Activated CD8-positive, alpha-beta memory T cell treated with anti-CD3 and anti-CD28 coated beads, Interleukin-2, amount 50 U/mL, for 24 hours (primary cell): ENCODE measurements around the gene DDRGK1.
A peak's percentile ranks its signal among the peaks of the same experiment; 100 is the strongest.
"Not testable (repeated sequence)": the region's sequence is repeated elsewhere in the genome, so short reads cannot be mapped to it uniquely, and the experiment has no call there.

ENCODE experiments used
- DNase-seq: peaks from one replicate; pipeline ENCODE4 v3.0.0-alpha.2; 2020; ENCODE audit errors: extremely low read depth

The DDRGK1 gene

DNA sequence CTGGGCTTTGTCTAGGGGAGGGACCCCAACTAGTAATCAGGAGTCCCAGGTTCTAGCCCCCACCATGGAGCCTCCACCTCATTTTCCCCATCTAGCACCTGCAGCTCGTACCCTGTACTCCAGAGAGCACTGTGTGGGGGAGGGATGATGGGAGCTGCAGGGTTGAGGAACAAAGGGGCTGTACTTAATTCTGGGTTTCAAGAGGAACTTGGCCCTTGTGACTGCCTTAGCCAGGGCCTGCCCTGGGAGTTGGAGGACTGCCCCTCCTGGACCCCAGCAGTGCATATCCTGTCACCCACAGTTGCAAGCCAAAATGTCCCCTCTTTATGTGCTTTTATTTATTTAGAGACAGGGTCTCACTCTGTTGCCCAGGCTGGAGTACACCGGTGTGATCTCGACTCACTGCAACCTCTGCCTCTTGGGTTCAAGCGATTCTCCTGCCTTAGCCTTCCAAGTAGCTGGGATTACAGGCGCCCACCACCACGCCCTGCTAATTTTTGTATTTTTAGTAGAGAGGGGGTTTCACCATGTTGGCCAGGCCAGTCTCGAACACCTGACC, 11.0 kb upstream of the DDRGK1 start:
- DNase-seq: not testable (repeated sequence)

DNA sequence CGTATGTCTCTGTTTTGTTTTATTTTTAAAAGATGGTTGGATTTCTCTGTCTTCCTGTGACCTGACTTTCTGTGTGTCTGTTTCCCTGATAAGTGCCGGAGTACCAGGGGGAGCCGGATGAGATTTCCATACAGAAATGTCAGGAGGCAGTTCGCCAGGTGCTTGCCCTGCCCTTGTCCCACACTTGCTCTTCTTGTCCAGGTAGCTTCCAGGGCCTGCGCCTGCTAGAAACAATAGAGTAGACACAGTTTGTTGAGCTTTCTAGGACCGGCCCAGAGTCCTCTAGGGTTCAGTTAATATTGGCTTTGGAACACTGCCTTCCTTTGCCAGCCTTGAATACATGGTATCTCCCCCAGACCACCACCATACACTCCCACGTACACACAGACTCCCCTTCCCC, 8.7 kb upstream of the DDRGK1 start:
- no peak for DNase-seq

DNA sequence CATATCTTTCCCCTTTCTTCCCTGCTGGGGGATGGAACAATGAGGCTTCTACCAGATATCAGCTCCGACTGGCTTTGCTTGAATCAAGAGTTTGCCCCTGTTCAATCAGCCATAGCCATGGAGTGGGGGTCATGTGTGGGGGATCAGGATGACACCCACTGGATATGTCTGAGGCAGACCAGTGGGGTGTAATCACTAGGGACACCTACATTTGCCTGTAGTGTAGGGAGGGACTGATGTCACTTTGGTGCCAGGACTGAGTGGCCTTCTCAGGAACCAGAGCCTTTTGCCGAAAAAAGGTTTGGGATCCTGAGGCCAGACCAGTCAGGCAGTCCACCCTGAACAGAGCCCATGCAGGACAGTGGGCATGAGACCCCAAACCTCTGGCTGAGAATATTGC, 5.9 kb upstream of the DDRGK1 start:
- DNase-seq: no peak

DNA sequence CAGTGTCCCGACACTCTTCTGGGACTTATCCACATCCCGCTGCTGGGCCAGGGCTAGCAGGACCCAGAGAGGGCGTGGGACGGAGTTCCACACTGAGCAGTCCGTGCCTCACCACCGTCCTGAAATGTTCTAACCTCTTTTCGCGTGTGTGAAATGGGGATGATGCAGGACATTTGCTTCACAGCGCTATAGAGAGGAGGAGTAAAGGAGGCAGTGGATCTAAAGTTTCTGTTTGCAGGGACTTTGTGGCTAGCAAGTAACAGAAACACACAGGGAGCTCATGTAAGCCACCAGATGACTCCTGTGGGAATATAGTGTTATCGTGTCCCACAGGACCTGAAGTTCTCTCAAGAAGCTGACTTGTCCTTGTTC, 5.5 kb upstream of the DDRGK1 start:
- no peak for DNase-seq

DNA sequence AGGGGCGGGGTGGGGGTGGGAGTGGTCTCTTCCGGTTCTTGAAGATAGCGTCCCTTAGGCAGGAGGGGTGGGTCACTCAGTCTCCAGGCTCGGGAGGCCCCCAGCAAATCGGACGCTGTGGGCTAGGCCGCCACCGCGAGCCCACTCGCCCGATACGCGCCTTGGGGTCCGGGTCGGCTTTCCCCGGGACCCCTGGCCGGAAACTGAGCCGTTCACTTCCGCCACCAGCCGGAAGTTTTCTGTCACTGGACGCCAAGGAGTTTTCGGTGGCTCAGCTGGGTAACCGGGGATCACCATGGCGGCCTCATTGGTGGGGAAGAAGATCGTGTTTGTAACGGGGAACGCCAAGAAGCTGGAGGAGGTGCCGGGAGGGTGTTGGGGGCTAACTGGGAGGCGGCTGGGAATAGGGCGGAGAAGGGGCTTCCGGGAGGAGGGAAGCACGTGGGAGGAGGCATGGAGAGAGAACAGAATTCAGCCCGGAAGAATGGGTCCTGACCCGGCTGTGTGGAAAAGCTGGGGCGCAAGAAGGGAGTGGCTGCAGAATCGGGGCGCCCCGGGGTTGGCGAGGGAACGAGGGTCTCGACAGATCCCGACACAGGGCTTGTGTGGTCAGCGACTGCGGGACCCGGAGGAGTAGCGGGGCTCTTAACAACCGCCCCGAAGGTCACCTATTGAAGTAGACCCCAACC, 4.9 kb upstream of the DDRGK1 start, which contains the start of gene ITPA:
Gene ITPA (plus strand): TSS at position 242 of the 689 bp plus-strand sequence. CDS start 54 bp downstream, at position 296.
- DNase-seq: peak; percentile 37

DNA sequence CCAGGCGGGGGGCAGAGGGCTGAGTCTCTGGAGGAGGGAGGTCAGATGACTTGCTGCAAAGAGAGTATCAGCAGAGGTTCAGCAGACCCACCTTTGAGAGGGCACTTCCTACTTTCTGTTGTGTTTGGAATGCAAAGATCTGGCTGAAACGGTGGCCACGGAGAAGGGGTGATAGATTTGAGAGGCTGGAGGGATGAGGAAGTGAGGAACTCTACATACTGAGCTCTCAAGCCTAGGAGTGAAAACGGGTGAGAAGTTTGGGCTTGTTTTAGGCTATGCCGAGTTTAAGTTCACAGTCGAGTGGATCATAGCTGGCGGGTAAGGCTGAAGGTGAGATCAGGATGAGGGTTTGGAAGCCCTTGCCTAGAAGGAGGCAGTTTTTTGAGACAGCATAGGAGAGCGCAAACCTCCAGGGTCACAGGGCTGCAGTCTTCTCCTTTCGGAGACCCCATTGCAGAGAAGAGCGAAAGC, 4.3 kb upstream of the DDRGK1 start:
- DNase-seq: no peak

DNA sequence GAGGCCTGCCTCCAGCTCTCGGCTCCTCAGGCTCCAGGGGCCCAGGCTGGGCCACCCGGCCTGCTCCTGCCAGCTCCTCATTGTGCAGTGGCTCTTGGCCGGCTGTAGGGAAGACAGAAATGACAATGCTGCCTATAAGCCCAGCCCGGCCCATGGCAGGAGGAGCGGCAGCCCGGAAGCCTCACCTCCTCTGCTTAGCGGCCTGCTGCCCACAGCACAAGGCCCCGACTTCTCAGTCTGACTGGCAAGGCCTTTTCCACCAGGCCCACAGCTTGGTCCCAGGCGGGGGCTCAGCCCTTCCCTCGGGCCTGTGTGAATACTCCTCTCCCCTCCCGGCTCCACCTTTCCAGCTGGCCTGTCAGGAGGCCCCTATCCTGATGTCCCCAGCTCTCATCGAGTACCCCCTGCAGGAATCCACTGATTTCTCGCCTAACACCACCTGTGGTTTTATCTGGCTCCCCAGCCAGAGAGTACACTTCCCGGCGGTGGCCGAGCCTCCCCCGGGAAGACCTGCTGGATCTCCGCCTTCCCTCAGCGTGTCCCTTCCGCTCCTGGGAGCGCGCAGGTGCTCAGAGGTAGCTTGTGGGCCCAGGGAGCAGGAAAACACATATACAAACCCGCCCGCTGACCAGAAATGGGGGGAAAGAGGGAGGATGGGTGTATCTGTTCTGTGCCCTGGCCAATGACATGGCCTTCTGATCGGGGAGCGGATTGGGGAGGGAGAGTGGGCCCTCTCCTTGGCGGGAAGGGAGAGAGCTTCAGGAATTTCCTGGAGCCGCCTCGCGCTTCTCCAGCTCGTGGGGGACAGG, 963 bp downstream of the DDRGK1 start:
- DNase-seq: no peak

DNA sequence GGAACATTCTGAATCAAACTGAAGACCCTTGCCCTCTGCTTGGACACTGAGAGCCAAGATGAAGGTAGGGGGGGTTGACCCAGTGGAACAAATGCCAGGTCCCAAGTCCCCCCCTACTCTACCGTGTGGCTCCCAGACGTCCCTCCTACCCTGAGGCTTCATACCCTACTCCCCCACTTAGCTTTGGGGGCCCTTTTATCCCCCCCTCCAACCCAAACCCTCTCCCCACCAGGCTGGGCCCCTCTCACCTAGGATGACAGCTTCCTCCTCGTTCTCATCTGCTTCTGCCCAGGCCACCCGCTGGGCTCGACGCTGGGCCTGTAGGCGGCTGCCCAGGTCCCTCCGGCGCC, 1.5 kb downstream of the DDRGK1 start:
- no peak for DNase-seq

DNA sequence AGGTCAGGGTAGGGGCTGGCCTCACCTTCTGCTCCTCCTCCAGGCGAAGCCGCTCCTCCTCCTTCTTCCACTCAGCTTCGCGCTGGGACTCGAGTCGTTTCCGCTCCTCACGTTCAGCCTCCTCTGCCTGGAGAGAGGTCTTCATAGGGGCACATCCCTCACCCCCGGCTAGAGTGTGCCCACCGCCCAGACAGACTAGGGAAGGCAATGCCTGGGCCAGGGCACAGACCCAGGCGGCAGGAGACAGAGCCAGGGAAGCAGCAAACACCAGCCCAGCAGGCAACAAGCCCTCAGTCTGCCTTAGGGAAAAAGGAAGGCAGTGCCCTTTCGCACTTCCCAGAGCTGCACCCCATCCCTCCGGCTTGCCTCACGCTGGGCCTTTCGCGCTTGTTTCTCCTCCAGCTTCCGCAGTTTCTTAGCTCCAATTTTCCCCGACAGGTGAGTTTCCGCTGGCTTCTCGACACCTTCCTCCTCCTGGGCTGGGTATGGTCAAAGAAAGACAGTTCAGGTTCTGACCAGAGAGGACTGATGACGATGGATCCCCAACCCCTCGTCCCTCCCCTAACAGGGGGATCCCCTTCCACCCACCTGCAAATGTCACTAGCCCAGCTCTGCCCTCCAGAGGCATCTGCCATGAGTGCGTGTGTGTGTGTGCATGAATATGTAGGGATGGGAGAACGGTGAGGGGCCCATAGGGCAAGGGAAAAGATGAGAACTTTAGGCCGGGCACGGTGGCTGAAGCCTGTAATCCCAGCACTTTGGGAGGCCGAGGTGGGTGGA, 4.3 kb downstream of the DDRGK1 start:
- no peak for DNase-seq

DNA sequence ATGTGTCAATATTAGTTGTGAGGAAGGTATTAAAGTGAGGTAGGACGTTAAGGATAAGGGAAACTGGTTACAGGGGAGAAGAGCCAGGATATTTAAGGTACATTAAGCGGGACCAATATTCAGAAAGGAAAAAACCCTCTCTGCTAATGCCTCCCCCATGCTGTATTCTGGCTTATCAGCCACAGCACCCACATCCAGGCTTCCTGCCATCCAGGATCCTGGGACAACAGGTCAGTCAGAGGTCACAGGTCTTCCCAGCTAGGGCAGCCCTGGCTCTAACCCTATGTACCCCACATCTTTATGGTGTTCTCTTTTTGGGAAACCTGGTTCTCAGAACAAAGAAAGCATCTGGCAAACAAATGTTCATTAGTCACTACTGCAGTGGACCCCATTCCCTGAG, 5.3 kb downstream of the DDRGK1 start:
- DNase-seq: no peak

DNA sequence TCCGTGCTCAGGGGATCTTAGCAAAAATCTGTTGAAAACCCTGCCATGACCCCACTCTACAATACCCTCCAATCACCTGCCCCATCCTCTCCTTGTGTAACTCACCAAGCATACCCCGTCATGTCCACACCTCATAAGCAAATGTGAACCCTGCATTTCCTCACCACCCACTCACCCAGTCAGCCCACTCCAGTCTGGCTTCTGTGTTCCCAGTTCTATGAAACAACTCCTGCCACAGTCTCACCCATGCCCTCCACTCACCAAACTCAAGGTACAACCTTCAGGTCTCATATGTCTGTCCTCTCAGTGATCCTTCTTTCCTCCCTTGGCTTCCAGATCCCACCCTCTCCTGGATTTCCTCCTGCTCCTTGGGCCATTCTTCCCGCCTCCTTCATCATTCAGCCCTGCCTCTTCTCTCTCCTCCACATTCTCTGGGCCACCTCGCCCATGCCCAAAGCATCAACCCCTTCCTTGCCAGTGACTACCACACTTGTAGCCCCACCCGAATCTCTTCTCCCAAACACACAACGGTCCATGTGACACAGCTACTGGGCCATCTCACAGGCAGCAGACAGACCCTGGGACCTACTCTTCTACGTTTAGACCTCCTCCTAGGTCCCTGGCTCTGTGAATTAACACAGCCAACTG, 8.8 kb downstream of the DDRGK1 start:
- no peak for DNase-seq

DNA sequence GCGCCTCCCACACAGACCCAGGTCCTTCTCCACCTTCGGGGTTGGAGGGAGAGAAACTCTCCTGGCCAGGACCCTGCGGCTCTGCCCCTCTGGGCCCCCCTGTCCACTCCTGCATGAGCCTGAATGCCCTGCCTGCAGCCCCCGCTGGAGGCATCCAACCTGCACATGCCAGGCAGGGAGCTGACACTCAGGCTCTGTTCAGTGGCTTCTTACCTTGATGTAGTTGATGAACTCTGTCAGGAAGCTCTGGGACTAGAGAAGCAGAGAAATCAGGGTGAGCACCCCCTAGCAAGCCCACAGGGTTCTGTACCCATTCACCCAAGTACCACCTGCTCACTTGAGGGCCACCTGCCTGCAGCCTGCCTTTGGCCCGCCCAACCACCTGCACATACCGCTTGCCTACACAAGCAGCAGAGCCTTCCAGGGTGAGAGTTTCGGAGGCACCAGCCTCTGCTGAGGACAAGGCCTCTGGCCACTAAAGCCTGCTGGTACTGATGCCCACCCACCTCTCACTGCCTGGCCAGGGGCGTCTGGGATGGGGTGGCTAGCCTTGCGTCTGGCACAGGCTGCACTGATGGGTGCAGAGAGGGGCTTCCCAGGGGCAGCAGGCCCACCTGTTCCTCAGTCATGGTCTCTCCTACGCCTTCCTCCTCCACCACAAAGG, 9.7 kb downstream of the DDRGK1 start:
- DNase-seq: no peak

DNA sequence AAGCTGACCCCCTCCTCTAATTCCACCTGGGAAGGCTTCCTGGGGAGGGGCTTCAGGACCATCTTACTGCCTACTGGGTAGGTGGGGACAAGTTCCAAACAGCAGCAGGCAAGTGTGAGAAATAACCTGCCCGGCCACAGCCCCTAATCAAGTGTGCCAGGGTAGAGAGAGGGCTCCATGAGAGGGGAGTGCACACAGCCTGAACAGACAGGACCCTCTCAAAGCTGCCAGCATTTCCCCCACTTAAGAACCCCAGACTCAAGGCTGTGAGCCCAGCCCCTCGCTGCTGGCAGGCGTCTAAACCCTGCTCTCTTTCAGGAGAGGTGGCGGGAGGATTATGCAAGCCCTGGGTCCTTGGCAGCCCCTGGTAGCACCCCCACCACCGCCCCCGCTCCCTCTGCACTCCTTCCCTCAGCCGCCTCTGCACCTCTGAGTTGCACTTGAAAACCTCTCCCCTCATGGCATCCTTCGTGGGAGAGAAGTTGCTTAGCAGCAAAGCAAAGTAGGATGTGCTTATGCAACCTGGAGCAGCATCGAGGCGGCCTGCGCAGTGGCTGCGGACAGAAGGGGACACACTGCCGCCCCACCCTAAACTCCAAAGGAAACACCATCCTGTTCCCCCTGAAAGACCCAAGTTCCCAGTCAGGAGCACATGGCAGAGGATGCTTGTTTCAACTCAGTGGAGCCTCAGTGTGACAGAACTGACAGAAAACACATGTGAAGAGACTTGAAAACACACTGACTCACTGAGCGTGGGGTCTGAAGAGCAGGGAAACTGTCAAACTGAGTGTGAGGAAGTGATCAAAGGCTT, 10.5 kb downstream of the DDRGK1 start:
- no peak for DNase-seq

DNA sequence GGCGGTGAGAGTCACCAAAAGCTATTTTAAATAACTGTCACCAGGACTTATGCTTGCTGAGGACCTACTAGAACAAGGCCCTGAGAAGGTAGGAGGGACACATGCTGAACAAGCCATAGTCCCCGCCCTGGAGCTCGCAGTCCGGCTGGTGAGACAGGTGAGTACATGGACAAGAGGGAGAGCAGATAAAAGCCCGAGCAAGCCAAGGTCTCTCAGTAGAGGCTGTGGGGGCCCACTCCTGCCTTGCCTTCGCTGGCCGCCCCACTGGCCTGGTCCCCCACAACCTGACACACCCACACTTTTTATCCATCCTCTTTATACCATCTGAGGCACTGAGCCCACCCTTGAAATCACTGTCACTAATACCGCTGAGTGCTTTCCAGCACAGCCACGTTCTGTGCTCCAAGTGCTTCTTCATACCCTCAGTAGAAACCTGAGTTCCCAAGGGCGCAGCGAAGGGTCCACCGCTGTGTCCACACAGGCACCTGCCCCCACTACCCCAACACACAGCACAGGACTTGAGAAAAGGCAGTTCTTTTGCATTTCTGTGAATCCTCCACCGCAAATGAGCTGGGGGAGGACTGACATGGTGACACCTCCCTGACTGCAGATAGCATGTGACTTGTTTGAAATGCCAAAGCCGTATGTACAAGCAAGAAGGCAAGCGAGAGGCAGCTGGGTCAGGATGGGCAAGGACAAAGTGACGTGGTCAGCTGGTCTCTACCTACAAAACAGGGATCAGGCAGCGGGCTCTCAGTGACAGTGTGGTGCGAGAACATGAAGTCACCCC, 12.1 kb downstream of the DDRGK1 start:
- no peak for DNase-seq

DNA sequence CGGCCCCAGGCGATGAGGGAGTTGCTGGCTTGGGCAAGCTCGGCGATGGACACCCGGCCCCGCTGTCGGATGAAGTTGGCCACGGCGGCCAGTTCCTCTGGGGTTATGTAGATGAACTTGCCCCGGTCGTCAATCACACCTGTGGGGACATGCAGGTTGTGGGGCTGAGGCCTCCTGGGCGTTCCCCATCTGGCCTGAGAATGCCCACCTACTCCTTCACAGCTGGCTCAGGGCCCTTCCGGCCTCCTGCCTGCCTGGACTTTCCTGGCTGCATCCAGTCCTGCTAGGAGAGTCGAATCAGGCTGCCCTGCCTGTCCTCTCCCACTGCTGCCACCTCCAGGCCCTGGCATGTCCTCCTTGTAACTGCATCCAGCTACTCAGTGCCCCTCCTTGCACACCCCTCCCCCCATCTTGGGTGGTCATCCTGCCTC, 13.8 kb downstream of the DDRGK1 start:
- DNase-seq: no peak

DNA sequence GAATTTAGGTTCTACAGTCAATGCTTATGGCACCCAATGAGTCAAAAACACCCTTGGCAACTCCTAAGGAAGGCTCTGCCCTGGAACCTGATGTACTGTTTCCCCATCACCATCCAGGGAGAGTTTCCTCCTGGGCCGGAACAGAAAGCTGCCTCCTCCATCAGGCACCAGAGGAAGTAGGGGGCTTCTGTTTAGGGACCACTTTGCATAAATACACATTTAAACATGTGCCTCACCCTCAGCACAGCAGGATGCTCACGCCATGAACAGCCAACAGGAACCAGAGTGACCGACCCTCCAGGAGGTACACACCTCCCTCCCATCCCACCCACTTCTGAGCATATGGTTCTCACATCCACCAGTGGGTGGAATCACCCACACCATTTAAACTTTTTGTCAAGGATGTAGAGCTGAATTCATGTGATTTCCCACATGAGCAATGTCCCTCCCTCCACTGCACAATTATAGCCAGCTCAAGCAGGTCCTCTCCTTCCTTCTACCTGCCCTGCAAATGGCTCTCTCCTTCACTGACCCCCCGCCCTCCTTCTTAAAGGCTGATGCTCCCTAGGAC, 14.8 kb downstream of the DDRGK1 start:
- DNase-seq: no peak

DNA sequence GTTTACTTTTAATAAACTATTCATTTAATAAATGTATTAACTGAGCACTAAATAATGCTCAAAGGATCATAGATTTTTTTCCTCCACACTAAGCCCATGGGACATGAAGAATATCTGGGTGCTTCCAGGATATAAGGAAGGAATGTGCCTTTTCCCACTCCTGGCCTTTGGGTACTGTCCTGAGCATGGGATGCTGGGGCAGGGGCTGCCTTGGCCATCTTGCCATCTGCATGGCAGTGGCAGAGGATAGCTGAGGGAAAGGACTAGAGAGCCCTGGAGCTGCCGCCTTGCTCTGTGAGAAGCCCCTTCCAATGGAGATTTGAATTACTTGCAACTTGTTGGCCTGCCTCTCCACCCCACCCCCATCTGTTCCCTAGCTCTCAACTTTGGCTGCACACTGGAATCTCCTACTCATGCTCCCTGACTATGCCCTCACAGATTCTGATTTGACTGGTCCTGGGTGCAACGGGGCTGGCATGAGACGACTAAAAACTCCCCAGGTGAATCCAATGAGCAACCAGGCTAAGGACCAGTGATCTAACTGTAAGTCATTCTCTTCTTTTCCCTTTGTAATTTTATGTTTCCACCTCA, 15.6 kb downstream of the DDRGK1 start:
- no peak for DNase-seq

DNA sequence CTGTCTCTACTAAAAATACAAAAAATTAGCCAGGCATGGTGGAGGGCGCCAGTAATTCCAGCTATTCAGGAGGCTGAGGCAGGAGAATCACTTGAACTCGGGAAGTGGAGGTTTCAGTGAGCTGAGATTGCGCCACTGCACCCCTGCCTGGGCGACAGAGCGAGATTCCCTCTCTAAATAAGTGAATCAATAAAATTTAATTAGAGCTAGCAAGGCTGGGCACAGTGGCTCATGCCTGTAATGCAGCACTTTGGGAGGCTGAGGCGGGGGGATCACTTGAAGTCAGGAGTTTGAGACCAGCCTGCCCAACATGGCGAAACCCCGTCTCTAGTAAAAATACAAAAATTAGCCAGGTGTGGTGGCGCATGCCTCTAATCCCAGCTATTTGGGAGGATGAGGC, 16.6 kb downstream of the DDRGK1 start:
- DNase-seq: not testable (repeated sequence)
